Measurements from ENCODE around the gene AANAT. TPM values are rescaled to one million over a fixed set of nuclear protein-coding genes. Genes with fewer than 3 reads are reported as not detected.
A peak's percentile ranks its signal among the peaks of the same experiment; 100 is the strongest.

Gene AANAT
- total and polyA plus RNA-seq, 10 donors = 0.19 to 0.22 TPM; not detected in 8

DNA sequence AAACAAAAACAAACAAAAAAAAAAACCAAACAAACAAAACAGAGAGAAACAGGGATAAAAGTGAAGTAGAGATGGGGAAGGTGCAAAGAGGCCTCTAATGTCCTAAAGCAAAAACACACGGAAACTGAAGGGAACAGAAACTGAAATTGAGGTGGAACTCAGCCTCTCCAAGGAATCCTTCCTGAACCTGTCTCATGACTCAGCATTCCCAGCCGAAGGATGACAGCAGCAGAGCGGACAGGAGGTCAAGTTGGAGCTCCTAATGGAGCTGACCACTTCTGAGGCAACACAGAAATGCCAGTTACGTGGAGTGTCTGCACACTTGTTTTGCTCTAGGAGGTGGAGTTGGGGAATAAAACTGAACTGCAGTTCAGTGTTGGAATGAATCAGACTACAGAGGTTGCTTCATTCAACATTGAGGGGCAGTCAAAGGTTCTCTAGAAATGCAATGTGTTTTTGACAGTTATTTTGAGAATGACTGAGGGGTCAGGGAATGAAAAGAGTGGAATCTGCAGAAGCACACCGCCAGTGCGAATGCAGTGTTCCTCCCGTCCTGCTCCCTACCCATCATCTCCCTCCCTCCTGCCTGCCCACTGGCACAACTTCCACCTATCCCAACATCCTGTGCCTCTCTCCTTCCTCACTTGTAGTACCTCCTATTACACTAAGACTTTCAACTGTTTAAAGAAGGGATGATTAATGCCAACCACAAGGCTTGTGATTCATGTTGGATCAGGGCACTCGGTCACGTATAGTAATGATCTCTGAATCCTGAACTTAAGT is 20.8 kb upstream of the AANAT start:
- peaks cover 6 to 94% (median 70%) of the 10 kb centered on the region in 6 donors for H3K4me1 ChIP-seq
- H3K27ac ChIP-seq = no peak overlapping the region
- no peaks in the 10 kb centered on the region for H3K36me3 ChIP-seq
- H3K27me3 ChIP-seq (replicated peaks in 1 of 7) = no peaks in the 10 kb centered on the region
- no peak overlapping the region for H3K4me3 ChIP-seq
- WGBS, 5 donors = 60 to 82% (median 65%) methylated on average over 9 of the region's 9 CpGs
- intact Hi-C loops (cut with DNase I; ENCODE audit: low total_unique reads) = no loop called here
- DNase-seq = no peak
- no peaks in the 10 kb centered on the region for H3K9me3 ChIP-seq
- TF ChIP-seq POLR2A (IDR thresholded peaks at IDR 0.05) (no peak), POLR2AphosphoS5 (IDR thresholded peaks at IDR 0.05) (no peak)
- TF ChIP-seq, protein P1, sequence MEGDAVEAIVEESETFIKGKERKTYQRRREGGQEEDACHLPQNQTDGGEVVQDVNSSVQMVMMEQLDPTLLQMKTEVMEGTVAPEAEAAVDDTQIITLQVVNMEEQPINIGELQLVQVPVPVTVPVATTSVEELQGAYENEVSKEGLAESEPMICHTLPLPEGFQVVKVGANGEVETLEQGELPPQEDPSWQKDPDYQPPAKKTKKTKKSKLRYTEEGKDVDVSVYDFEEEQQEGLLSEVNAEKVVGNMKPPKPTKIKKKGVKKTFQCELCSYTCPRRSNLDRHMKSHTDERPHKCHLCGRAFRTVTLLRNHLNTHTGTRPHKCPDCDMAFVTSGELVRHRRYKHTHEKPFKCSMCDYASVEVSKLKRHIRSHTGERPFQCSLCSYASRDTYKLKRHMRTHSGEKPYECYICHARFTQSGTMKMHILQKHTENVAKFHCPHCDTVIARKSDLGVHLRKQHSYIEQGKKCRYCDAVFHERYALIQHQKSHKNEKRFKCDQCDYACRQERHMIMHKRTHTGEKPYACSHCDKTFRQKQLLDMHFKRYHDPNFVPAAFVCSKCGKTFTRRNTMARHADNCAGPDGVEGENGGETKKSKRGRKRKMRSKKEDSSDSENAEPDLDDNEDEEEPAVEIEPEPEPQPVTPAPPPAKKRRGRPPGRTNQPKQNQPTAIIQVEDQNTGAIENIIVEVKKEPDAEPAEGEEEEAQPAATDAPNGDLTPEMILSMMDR (IDR thresholded peaks at IDR 0.05 in 8 of 11, conservative IDR thresholded peaks at IDR 0.05 in 3 of 11) = no peak

DNA sequence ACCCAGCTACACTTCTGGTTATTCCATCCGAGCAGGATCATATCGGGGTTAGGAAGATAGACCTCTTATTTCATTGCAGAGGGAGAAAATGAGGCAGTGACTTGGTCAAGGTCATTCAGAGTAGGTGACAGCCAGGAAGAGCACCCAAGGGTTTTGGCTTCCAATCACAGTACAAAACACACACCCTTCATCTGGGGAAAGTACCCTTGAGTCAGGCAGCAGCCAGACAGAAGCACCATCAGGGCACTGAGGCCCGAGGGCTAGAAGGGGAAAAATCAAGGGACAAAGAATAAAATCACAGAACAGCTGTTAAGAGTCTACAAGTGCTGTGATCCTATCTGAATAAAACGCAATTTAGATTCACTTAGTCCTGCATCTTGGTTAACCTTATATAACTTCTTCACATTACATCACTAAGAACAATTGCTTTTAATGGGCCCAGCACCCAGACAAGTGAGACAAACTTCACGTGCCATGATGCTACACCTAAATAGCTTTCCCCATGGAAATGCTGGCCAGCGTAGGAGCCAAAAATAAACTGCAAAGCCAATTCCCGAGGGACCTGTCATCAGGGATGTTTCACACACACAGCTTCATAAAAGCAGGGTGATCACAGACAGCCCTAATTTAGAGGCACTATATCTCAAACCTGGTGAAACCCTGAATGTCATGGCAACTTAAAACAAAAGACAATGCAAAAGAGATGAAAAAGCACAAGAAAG is 19.3 kb upstream of the AANAT start:
- H3K36me3 ChIP-seq = no peaks in the 10 kb centered on the region
- no peak overlapping the region for H3K27ac ChIP-seq
- no peaks in the 10 kb centered on the region for H3K9me3 ChIP-seq
- intact Hi-C loops (cut with DNase I; ENCODE audit: low total_unique reads) = no loop called here
- DNase-seq = no peak
- TF ChIP-seq, protein P1 (IDR thresholded peaks at IDR 0.05 in 8 of 11, conservative IDR thresholded peaks at IDR 0.05 in 3 of 11) = no peak
- TF ChIP-seq POLR2AphosphoS5 (IDR thresholded peaks at IDR 0.05) = no peak
- no peak for TF ChIP-seq POLR2A (IDR thresholded peaks at IDR 0.05)
- H3K4me3 ChIP-seq = no peak overlapping the region
- WGBS, 5 donors = 73 to 89% (median 86%) methylated on average over 7 of the region's 7 CpGs
- peaks cover 12 to 90% (median 68%) of the 10 kb centered on the region in 6 donors for H3K4me1 ChIP-seq
- no peaks in the 10 kb centered on the region for H3K27me3 ChIP-seq (replicated peaks in 1 of 7)

DNA sequence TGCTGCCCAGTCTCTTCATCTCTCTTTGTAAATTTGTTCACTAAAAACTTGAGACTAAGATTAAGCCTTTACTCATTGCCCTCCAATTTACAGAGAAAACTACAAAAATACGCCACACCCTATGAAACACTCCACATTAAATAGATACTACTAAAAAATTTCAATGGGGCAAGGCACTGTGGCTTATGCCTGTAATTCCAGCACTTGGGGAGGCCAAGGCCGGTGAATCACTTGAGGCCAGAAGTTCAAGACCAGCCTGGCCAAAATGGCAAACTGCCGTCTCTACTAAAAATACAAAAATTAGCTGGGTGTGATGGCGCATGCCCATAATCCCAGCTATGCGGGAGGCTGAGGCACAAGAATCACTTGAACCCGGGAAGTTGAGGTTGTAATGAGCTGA is 18.3 kb upstream of the AANAT start:
- Histone ChIP-seq H3K36me3 (no peaks in the 10 kb centered on the region), H3K27ac (no peak overlapping the region), H3K27me3 (replicated peaks in 1 of 7) (no peaks in the 10 kb centered on the region), H3K4me3 (no peak overlapping the region), H3K9me3 (no peaks in the 10 kb centered on the region), H3K4me1 (peaks cover 10 to 85% (median 60%) of the 10 kb centered on the region in 6 donors)
- 90 to 98% (median 94%) methylated on average over 6 of the region's 6 CpGs for WGBS, 5 donors
- TF ChIP-seq, protein P1 (IDR thresholded peaks at IDR 0.05 in 8 of 11, conservative IDR thresholded peaks at IDR 0.05 in 3 of 11) = no peak
- TF ChIP-seq POLR2A (IDR thresholded peaks at IDR 0.05) (no peak), POLR2AphosphoS5 (IDR thresholded peaks at IDR 0.05) (no peak)
- intact Hi-C loops (cut with DNase I; ENCODE audit: low total_unique reads) = no loop called here
- no peak for DNase-seq

DNA sequence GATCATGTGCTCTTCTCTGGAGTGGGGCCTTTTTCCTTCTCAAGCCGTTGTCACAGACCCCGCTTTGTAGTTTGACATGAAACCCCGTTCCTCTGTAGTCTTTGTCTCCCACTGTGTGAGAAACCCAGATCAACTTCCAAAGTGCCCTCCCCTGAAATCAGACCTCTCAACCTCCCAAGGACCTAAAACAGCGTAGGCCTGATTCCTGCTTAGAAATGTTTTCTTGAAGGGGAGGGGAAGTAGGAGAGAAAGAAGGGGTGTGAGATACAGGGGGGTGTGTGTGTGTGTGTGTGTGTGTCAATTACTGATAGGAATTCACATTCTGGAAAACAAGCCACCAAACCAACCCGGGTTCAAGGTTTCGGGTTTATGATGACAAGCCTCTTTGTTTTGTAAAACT is 15.9 kb upstream of the AANAT start:
- no peaks in the 10 kb centered on the region for H3K27me3 ChIP-seq (replicated peaks in 1 of 7)
- TF ChIP-seq, protein P1 (IDR thresholded peaks at IDR 0.05 in 8 of 11, conservative IDR thresholded peaks at IDR 0.05 in 3 of 11) = no peak
- TF ChIP-seq POLR2A (IDR thresholded peaks at IDR 0.05) = no peak
- no peak for TF ChIP-seq POLR2AphosphoS5 (IDR thresholded peaks at IDR 0.05)
- no peak for DNase-seq
- H3K27ac ChIP-seq = no peak overlapping the region
- H3K4me1 ChIP-seq = peaks cover 7 to 61% (median 36%) of the 10 kb centered on the region in 6 donors
- no peaks in the 10 kb centered on the region for H3K9me3 ChIP-seq
- intact Hi-C loops (cut with DNase I; ENCODE audit: low total_unique reads) = loop anchor here (10.0 kb wide), 1 partner anchor 47 kb away; no protein-coding TSS in a partner anchor
- no peaks in the 10 kb centered on the region for H3K36me3 ChIP-seq
- peak overlapping the region in 2 of 8 donors; percentile 75 to 93 for H3K4me3 ChIP-seq
- 74 to 80% (median 79%) methylated on average over 6 of the region's 6 CpGs for WGBS, 5 donors

Data from spleen (tissue), 11 donors.